Calu3 (cell line): ENCODE results near the gene MROH7. TPM values are rescaled to one million over a fixed set of nuclear protein-coding genes. Genes with fewer than 3 reads are reported as not detected.

Experiments
- BruUV-seq: library from RNA; stranded (reverse); fragments of 400-500 nt; replicated peaks from 2 replicates; lab custom pipeline; 2021; lab: Mats Ljungman, UMichigan
- CTCF ChIA-PET: fragments of 300-600 bp; sonication (Branson Sonifier 250); formaldehyde crosslinking; loops from one replicate; lab custom pipeline; 2022; ENCODE audit warnings: antibody characterized with exemption; lab: Charles Lee
- DNase-seq: peaks from one replicate; pipeline ENCODE4 v3.0.0; 2022
- H3K27ac Mint-ChIP-seq: one replicate; pipeline ENCODE4 v1.8.0; 2022; ENCODE audit warnings: mixed read lengths; ENCODE audit not compliant: unreplicated experiment
- H3K27me3 Mint-ChIP-seq: one replicate; pipeline ENCODE4 v1.8.0; 2022; ENCODE audit warnings: mixed read lengths; ENCODE audit not compliant: unreplicated experiment
- H3K36me3 Mint-ChIP-seq: one replicate; pipeline ENCODE4 v1.8.0; 2022; ENCODE audit warnings: mild to moderate bottlenecking, moderate library complexity, mixed read lengths; ENCODE audit not compliant: insufficient read depth, unreplicated experiment
- H3K4me1 Mint-ChIP-seq: one replicate; pipeline ENCODE4 v1.8.0; 2022; ENCODE audit warnings: mild to moderate bottlenecking, low read depth, mixed read lengths; ENCODE audit not compliant: unreplicated experiment
- H3K4me3 Mint-ChIP-seq: one replicate; pipeline ENCODE4 v1.8.0; 2022; ENCODE audit warnings: mild to moderate bottlenecking, low read depth, moderate library complexity, mixed read lengths; ENCODE audit not compliant: unreplicated experiment
- H3K9me3 Mint-ChIP-seq: one replicate; pipeline ENCODE4 v1.8.0; 2022; ENCODE audit warnings: low read depth, mixed read lengths; ENCODE audit not compliant: unreplicated experiment
- CTCF ChIP-seq: fragments of 200-600 bp; IDR thresholded peaks from one replicate; pipeline ENCODE4 v1.8.0; 2022; ENCODE audit warnings: antibody characterized with exemption; ENCODE audit not compliant: unreplicated experiment
- intact Hi-C: fragments of 100-400 bp; cut with micrococcal nuclease; formaldehyde crosslinking; loops from one replicate; pipeline ENCODE4 v1.10.0; 2022; ENCODE audit not compliant: unreplicated experiment
- total RNA-seq: library from RNA; stranded (reverse); gene quantifications from 2 replicates; pipeline ENCODE4 v1.2.3, GENCODE V29; 2022

MROH7 gene
- total RNA-seq, 1 experiment from 2014 or later = 0.71 TPM

- CTCF ChIA-PET = no interaction called here
- Mint-ChIP-seq H3K4me1 (no peaks in the 10 kb centered on the region), H3K9me3 (no peaks in the 10 kb centered on the region), H3K4me3 (no peak overlapping the region), H3K27ac (no peak overlapping the region), H3K27me3 (no peaks in the 10 kb centered on the region), H3K36me3 (peaks cover 19% of the 10 kb centered on the region)
- TF ChIP-seq CTCF = no peak
- BruUV-seq = no TSS peak
- intact Hi-C loops = no loop called here
- DNase-seq = no peak
These were observed 96.7 kb downstream of the MROH7 start for GRCh38 chr1:54738244-54738643.

DNA sequence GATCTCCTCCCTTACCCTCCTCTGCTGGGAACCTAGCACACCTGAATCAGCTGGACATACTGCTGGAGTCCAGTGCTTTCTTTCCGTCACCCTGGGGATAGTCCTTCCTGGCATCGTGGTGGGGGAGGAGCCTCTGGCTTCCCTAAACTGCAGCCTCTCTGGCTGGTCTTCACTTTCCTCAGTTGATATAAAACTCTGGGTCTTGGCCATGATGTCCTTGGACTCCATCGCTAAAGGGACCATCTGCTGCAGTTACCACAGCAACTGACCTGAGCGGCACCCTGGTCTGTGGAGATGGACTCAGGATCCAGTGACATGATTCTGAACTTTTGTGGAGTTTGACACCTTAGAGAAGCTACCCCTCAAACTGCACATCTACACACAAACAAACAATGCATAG, 99.9 kb downstream of the MROH7 start:
- DNase-seq = no peak
- intact Hi-C loops = no loop called here
- TF ChIP-seq CTCF = no peak
- no peaks in the 10 kb centered on the region for H3K9me3 Mint-ChIP-seq
- H3K4me3 Mint-ChIP-seq = no peak overlapping the region
- H3K36me3 Mint-ChIP-seq = peaks cover 26% of the 10 kb centered on the region
- no peak overlapping the region for H3K27ac Mint-ChIP-seq
- no TSS peak for BruUV-seq
- CTCF ChIA-PET = no interaction called here
- H3K4me1 Mint-ChIP-seq = no peaks in the 10 kb centered on the region
- no peaks in the 10 kb centered on the region for H3K27me3 Mint-ChIP-seq

GRCh38 chr1:54742282-54742681, 100.7 kb downstream of the MROH7 start:
- H3K27me3 Mint-ChIP-seq = peaks cover 6% of the 10 kb centered on the region
- no TSS peak for BruUV-seq
- H3K4me1 Mint-ChIP-seq = no peaks in the 10 kb centered on the region
- peaks cover 26% of the 10 kb centered on the region for H3K36me3 Mint-ChIP-seq
- H3K9me3 Mint-ChIP-seq = no peaks in the 10 kb centered on the region
- DNase-seq = no peak
- CTCF ChIA-PET = no interaction called here
- intact Hi-C loops = no loop called here
- no peak for TF ChIP-seq CTCF
- no peak overlapping the region for H3K27ac Mint-ChIP-seq
- H3K4me3 Mint-ChIP-seq = no peak overlapping the region

GRCh38 chr1:54743416-54744226, 102.0 kb downstream of the MROH7 start:
- H3K36me3 Mint-ChIP-seq = peaks cover 18% of the 10 kb centered on the region
- TF ChIP-seq CTCF = no peak
- CTCF ChIA-PET = no interaction called here
- no peak for DNase-seq
- H3K9me3 Mint-ChIP-seq = no peaks in the 10 kb centered on the region
- H3K27me3 Mint-ChIP-seq = peaks cover 18% of the 10 kb centered on the region
- H3K27ac Mint-ChIP-seq = peak overlapping the region; percentile 49
- no peaks in the 10 kb centered on the region for H3K4me1 Mint-ChIP-seq
- BruUV-seq = no TSS peak
- no peak overlapping the region for H3K4me3 Mint-ChIP-seq
- intact Hi-C loops = no loop called here
